Body of pancreas (tissue), 4 donors: Measurements from ENCODE around the gene GRB2. TPM values are rescaled to one million over a fixed set of nuclear protein-coding genes. Genes with fewer than 3 reads are reported as not detected.

ENCODE experiments used
- ATAC-seq: fragments of 150-250 bp; one replicate; pipeline ENCODE4 v1.9.1; 2016
- DNase-seq, 4 donors: peaks; one replicate each; pipeline ENCODE4 v3.0.0-alpha.2; 2019
- H3K27ac ChIP-seq, 4 donors: fragments of 200-600 bp; sonication (generic); 1 replicate in 3 of 4; 2 replicates in 1 of 4; pipeline versions ENCODE4 v1.5.1 to v1.6.1; 2016 to 2019; ENCODE audit warnings: mild to moderate bottlenecking in 1 of 4, mixed read lengths in 1 of 4, moderate library complexity in 1 of 4
- H3K27me3 ChIP-seq, 2 donors: fragments of 200-600 bp; sonication (generic); one replicate each; pipeline ENCODE4 v1.6.0; 2016; ENCODE audit warnings: mild to moderate bottlenecking in 1 of 2
- H3K36me3 ChIP-seq, 2 donors: fragments of 200-600 bp; sonication (generic); replicated peaks in 1 of 2; 2 replicates each; pipeline ENCODE4 v1.5.1; 2016; ENCODE audit warnings: low read depth in 2 of 2; ENCODE audit not compliant: insufficient read depth in 1 of 2
- H3K4me1 ChIP-seq: fragments of 200-600 bp; sonication (generic); one replicate; pipeline ENCODE4 v1.6.0; 2016
- H3K4me3 ChIP-seq, 2 donors: fragments of 200-600 bp; sonication (generic); 1 replicate in 1 of 2; 2 replicates in 1 of 2; pipeline ENCODE4 v1.5.1; 2016 to 2019
- H3K9me3 ChIP-seq, 3 donors: fragments of 200-600 bp; sonication (generic); 1 replicate in 2 of 3; 2 replicates in 1 of 3; pipeline ENCODE4 v1.5.1; 2016
- POLR2A ChIP-seq, 3 donors: fragments of 450-650 bp; IDR thresholded peaks; one replicate each; pipeline ENCODE4 v1.6.1; 2016; ENCODE audit warnings: antibody characterized with exemption in 3 of 3, mild to moderate bottlenecking in 2 of 3
- WGBS, 2 donors: methylation state at CpG; one replicate each; pipeline ENCODE4 v1.1.5; 2017; 5-methylcytosine and 5-hydroxymethylcytosine counted together
- intact Hi-C: fragments of 100-400 bp; cut with DNase I; formaldehyde crosslinking; loops from one replicate; pipeline ENCODE4 v1.15.1; 2023
- total RNA-seq, 2 donors: library from RNA; depleted of rRNA; stranded (reverse); fragments of >200 nt; gene quantifications; one replicate each; pipeline ENCODE4 v1.1.0, GENCODE V29; 2016
- TF ChIP-seq, protein P1 (sequence below), 7 experiments: fragments of 450-650 bp in 4 of 7; fragments of 200-600 bp in 3 of 7; sonication (generic) in 3 of 7; IDR thresholded peaks; one replicate each; pipeline ENCODE4 v1.5.1; 2016 to 2019; ENCODE audit warnings: antibody characterized with exemption in 7 of 7

GRB2 gene
- total RNA-seq, 2 donors from 2014 or later, result 51.9 to 118 TPM

DNA sequence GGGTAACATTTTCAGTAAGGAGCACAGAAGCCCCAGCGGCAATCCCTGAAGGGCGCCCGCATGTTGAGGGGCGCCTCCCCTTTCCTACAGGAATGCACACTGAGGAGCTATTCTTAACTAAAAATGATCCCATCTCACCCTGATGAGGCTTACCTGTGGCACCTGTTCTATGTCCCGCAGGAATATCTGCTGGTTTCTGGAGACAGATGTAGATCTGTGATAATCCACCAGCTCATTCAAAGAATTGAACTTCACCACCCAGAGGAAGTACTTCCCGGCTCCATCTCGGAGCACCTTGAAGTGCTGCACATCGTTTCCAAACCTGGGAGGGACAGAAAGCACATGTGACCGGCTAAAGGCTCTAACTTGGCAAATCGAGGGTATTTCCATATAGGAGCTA is 84.0 kb downstream of the GRB2 start:
- no peak overlapping the region for H3K27ac ChIP-seq
- H3K4me3 ChIP-seq, result no peak overlapping the region
- H3K36me3 ChIP-seq, result peaks cover 0 to 9% of the 10 kb centered on the region in 2 donors
- no peaks in the 10 kb centered on the region for H3K9me3 ChIP-seq
- H3K4me1 ChIP-seq, result peaks cover 4% of the 10 kb centered on the region
- no peaks in the 10 kb centered on the region for H3K27me3 ChIP-seq
- no peak for DNase-seq
- no peak for ATAC-seq
- intact Hi-C loops, result loop anchor here (5.0 kb wide), 2 partner anchors 76 to 91 kb away; no protein-coding TSS in a partner anchor
- WGBS, 2 donors, result 73 to 81% methylated on average over 8 to 10 of the region's 10 CpGs
- TF ChIP-seq, protein P1, sequence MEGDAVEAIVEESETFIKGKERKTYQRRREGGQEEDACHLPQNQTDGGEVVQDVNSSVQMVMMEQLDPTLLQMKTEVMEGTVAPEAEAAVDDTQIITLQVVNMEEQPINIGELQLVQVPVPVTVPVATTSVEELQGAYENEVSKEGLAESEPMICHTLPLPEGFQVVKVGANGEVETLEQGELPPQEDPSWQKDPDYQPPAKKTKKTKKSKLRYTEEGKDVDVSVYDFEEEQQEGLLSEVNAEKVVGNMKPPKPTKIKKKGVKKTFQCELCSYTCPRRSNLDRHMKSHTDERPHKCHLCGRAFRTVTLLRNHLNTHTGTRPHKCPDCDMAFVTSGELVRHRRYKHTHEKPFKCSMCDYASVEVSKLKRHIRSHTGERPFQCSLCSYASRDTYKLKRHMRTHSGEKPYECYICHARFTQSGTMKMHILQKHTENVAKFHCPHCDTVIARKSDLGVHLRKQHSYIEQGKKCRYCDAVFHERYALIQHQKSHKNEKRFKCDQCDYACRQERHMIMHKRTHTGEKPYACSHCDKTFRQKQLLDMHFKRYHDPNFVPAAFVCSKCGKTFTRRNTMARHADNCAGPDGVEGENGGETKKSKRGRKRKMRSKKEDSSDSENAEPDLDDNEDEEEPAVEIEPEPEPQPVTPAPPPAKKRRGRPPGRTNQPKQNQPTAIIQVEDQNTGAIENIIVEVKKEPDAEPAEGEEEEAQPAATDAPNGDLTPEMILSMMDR (IDR thresholded peaks at IDR 0.05), result no peak
- no peak for TF ChIP-seq POLR2A (IDR thresholded peaks at IDR 0.05)

DNA sequence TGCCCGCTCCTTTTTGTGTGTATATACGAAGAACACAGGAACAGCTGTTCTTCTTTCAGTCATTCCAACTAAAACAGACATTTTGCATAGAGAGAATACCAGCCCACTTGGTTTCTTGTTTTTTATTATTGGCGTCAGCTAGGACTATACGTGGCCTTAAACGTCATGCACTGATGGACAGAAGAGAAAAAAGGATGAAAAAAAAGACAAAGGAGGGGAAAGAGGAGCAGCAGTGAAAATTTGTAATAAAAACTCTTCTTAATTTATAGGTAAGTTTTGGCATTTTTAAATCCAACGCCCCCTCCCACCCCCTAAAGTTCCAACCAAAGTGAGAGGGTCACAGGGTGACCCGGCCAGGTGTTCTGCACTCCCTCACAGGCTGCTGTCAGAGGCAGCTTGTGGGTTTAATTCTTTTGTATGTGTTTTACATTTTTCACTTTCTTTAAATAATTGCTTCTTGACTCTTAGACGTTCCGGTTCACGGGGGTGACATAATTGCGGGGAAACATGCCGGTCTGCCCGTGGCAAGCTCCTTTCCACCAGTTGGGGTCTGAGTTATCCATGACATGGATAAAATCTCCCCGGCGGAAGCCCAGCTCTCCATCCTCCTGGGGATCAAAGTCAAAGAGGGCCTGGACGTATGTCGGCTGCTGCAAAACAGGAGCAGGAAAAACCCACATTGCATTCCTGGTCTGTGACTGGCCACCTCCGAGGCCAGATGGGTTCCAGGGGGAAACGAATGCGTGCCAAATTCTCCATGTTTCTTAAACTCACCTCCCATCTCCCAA is 85.4 kb downstream of the GRB2 start:
- peaks cover 0 to 9% of the 10 kb centered on the region in 2 donors for H3K36me3 ChIP-seq
- no peak overlapping the region for H3K4me3 ChIP-seq
- DNase-seq, result no peak
- TF ChIP-seq POLR2A (IDR thresholded peaks at IDR 0.05), result no peak
- TF ChIP-seq, protein P1 (IDR thresholded peaks at IDR 0.05), result no peak
- WGBS, 2 donors, result 88 to 94% methylated on average over 20 of the region's 20 CpGs
- no peak for ATAC-seq
- H3K4me1 ChIP-seq, result peaks cover 4% of the 10 kb centered on the region
- no peaks in the 10 kb centered on the region for H3K9me3 ChIP-seq
- H3K27me3 ChIP-seq, result no peaks in the 10 kb centered on the region
- intact Hi-C loops, result loop anchor here (5.0 kb wide), 2 partner anchors 77 to 92 kb away; no protein-coding TSS in a partner anchor
- H3K27ac ChIP-seq, result no peak overlapping the region

DNA sequence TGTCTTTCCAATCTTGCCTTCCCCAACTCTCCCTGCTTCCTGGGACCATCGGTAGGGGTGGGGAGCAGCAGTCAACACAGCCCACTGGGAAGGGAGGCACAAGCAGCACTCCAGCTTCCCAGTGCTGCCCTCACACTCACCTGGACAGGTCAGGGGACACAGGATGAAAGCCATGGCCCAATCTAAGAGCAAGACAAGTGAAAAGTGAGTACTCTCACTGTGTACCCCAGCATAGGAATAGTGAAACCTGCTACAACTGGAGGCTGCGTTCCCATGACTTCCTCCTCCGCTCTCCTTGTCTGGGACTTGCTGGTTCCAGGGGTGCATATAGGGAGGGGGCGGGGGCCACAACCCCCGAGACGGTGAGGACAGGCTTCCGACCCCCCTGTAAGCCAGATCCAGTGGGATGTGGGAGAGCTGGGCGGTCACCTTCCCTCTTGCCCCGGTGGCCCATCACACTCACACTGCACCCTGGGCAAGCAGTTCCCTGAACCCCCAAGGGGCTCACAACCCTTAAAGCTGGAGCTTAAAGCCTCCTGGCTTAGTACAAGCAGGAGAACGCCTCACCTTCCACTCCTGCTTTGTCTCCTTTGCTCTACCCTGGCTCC is 86.8 kb downstream of the GRB2 start:
- TF ChIP-seq, protein P1 (IDR thresholded peaks at IDR 0.05), result no peak
- TF ChIP-seq POLR2A (IDR thresholded peaks at IDR 0.05), result no peak
- 86 to 94% methylated on average over 6 to 10 of the region's 10 CpGs for WGBS, 2 donors
- H3K27me3 ChIP-seq, result no peaks in the 10 kb centered on the region
- no peak overlapping the region for H3K27ac ChIP-seq
- H3K4me3 ChIP-seq, result no peak overlapping the region
- H3K36me3 ChIP-seq, result peaks cover 0 to 9% of the 10 kb centered on the region in 2 donors
- no peak for ATAC-seq
- DNase-seq, result no peak
- no peaks in the 10 kb centered on the region for H3K9me3 ChIP-seq
- intact Hi-C loops, result no loop called here
- H3K4me1 ChIP-seq, result peaks cover 4% of the 10 kb centered on the region

DNA sequence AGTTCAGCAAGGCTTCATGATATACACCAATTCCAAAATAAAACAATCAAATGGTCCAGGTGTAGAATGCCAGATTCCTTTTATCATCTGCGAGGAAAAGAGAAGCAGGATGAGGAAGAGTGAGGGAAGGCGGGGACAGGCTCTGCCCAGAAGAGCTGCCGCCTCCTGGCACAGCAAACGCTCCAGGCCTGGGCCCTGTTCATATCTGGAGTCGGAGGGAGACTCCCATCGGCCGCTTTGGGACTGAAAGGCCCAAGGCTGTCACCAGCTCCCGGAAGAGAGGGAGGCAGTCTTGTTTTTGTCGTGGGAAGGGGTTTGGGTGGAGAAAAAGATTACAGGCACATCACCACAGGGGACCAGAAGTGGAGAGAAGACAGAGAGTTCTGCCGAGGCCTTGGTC is 87.3 kb downstream of the GRB2 start:
- ATAC-seq, result no peak
- TF ChIP-seq POLR2A (IDR thresholded peaks at IDR 0.05), result no peak
- TF ChIP-seq, protein P1 (IDR thresholded peaks at IDR 0.05), result no peak

More for the DNA sequence above, 87.3 kb downstream of the GRB2 start:
- H3K9me3 ChIP-seq, result no peaks in the 10 kb centered on the region
- intact Hi-C loops, result no loop called here
- no peak for DNase-seq
- no peak overlapping the region for H3K4me3 ChIP-seq
- H3K36me3 ChIP-seq, result peaks cover 0 to 9% of the 10 kb centered on the region in 2 donors
- H3K27me3 ChIP-seq, result no peaks in the 10 kb centered on the region
- no peak overlapping the region for H3K27ac ChIP-seq
- WGBS, 2 donors, result 73 to 82% methylated on average over 10 of the region's 10 CpGs
- H3K4me1 ChIP-seq, result peaks cover 1% of the 10 kb centered on the region
